SH-SY5Y (cell line): Measurements from ENCODE around the gene DNAJA2.

Experiments
- GATA2 ChIP-seq: IDR thresholded peaks from 2 replicates; pipeline ENCODE4 v1.6.1; 2011; ENCODE audit warnings: mild to moderate bottlenecking, low read depth, low read length
- GATA3 ChIP-seq: IDR thresholded peaks from 2 replicates; pipeline ENCODE4 v1.6.1; 2011; ENCODE audit warnings: low read depth, mild to moderate bottlenecking, low read length, moderate library complexity

- TF ChIP-seq GATA3 (no peak), GATA2 (no peak)
Observed at GRCh38 chr16:46929378-46930332, 43.8 kb downstream of the DNAJA2 start.
